Measurements from ENCODE around the gene CNTD1. TPM values are rescaled to one million over a fixed set of nuclear protein-coding genes. Genes with fewer than 3 reads are reported as not detected.

CNTD1 gene
- polyA plus RNA-seq, 2 donors, result 0.18 TPM

Other genes with a start within 250 kb of the CNTD1 start
- 1 to 10 TPM; 4.0 to 9.0 TPM for gene HSD17B1, start 245.9 kb upstream of the CNTD1 start, polyA plus RNA-seq
- 10 to 100 TPM; 58.2 to 62.1 TPM for gene COASY, start 236.7 kb upstream of the CNTD1 start, polyA plus RNA-seq
- gene MLX, start 231.8 kb upstream of the CNTD1 start, polyA plus RNA-seq, result 10 to 100 TPM; 36.8 to 38.3 TPM
- 1 to 10 TPM; 6.4 to 7.2 TPM for gene PSMC3IP, start 221.1 kb upstream of the CNTD1 start, polyA plus RNA-seq
- 10 to 100 TPM; 15.3 to 28.5 TPM for gene RETREG3, start 189.5 kb upstream of the CNTD1 start, polyA plus RNA-seq
- gene TUBG1, start 189.2 kb upstream of the CNTD1 start, polyA plus RNA-seq, result 10 to 100 TPM; 27.2 to 49.9 TPM
- gene TUBG2, start 139.6 kb upstream of the CNTD1 start, polyA plus RNA-seq, result 10 to 100 TPM in 1 of 2 donors, 1 to 10 TPM in 1; 7.6 to 12.0 TPM
- gene PLEKHH3, start 121.9 kb upstream of the CNTD1 start, polyA plus RNA-seq, result 10 to 100 TPM; 49.4 to 84.6 TPM
- gene CCR10, start 117.0 kb upstream of the CNTD1 start, polyA plus RNA-seq, result under 1 TPM; 0.22 to 0.42 TPM
- gene CNTNAP1, start 116.3 kb upstream of the CNTD1 start, polyA plus RNA-seq, result 1 to 10 TPM; 1.3 to 1.5 TPM
- 10 to 100 TPM; 15.6 to 19.8 TPM for gene EZH1, start 53.8 kb upstream of the CNTD1 start, polyA plus RNA-seq
- 10 to 100 TPM in 1 of 2 donors, 1 to 10 TPM in 1; 7.5 to 13.5 TPM for gene RAMP2, start 37.6 kb upstream of the CNTD1 start, polyA plus RNA-seq
- 100 to 1,000 TPM in 1 of 2 donors, 10 to 100 TPM in 1; 42.8 to 123 TPM for gene VPS25, start 25.4 kb upstream of the CNTD1 start, polyA plus RNA-seq
- gene WNK4, start 18.3 kb upstream of the CNTD1 start, polyA plus RNA-seq, result 10 to 100 TPM in 1 of 2 donors, 1 to 10 TPM in 1; 6.7 to 12.8 TPM
- 100 to 1,000 TPM in 1 of 2 donors, 10 to 100 TPM in 1; 89.9 to 185 TPM for gene COA3, start 157 bp upstream of the CNTD1 start, polyA plus RNA-seq
- gene BECN1, start 25.4 kb downstream of the CNTD1 start, polyA plus RNA-seq, result 10 to 100 TPM; 29.1 to 53.9 TPM
- gene PSME3, start 34.5 kb downstream of the CNTD1 start, polyA plus RNA-seq, result 10 to 100 TPM; 24.8 to 69.3 TPM
- gene AOC2, start 45.7 kb downstream of the CNTD1 start, polyA plus RNA-seq, result under 1 TPM; 0.24 to 0.86 TPM
- gene AOC3, start 52.3 kb downstream of the CNTD1 start, polyA plus RNA-seq, result 10 to 100 TPM in 1 of 2 donors, 1 to 10 TPM in 1; 9.7 to 25.3 TPM
- gene G6PC1, start 101.9 kb downstream of the CNTD1 start, polyA plus RNA-seq, result not detected
- gene AARSD1, start 165.6 kb downstream of the CNTD1 start, polyA plus RNA-seq, result 10 to 100 TPM; 36.0 to 47.8 TPM
- under 1 TPM; 0.65 to 0.94 TPM for gene PTGES3L, start 181.2 kb downstream of the CNTD1 start, polyA plus RNA-seq
- 1 to 10 TPM; 5.2 to 5.7 TPM for gene RUNDC1, start 181.7 kb downstream of the CNTD1 start, polyA plus RNA-seq
- 1,000 to 10,000 TPM; 2,102 to 2,622 TPM for gene RPL27, start 199.6 kb downstream of the CNTD1 start, polyA plus RNA-seq
- 1 to 10 TPM; 7.4 to 9.0 TPM for gene IFI35, start 207.9 kb downstream of the CNTD1 start, polyA plus RNA-seq
- 100 to 1,000 TPM in 1 of 2 donors, 10 to 100 TPM in 1; 97.6 to 103 TPM for gene VAT1, start 223.5 kb downstream of the CNTD1 start, polyA plus RNA-seq
- under 1 TPM; 0.53 to 0.54 TPM for gene RND2, start 226.4 kb downstream of the CNTD1 start, polyA plus RNA-seq